HK-2 (cell line): Measurements from ENCODE around the gene PODN.

ENCODE experiments used
- DNase-seq: peaks from one replicate; pipeline ENCODE4 v3.0.0-alpha.2; 2018; ENCODE audit not compliant: unreplicated experiment

The PODN gene

GRCh38 chr1:53132176-53132575, 70.2 kb downstream of the PODN start:
- no peak for DNase-seq

- DNase-seq, result no peak
Measured at GRCh38 chr1:53133261-53134041, 71.4 kb downstream of the PODN start.

DNA sequence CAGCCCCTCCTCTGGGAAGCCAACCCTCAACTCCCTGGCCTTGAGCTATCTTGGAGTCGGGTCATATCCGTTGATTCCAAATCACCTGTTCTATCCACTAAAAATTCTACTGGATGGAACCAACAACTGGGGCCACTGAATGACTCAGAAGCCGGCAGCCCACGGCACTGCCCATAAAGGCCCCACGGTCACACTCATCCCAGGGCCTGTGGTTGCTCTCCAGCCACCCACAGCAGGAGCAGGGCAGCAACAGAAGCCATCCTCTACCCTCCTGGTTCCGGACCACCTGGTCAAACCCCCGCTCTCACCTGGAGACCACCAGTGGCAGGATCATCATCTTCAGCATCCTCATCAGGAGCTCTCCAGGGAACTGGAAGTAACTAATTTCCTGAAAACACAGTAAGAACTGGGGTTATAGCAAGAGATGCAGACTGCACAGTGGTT, 72.1 kb downstream of the PODN start:
- no peak for DNase-seq
